Keratinocyte (primary cell): ENCODE results near the gene MYT1. TPM values are rescaled to one million over a fixed set of nuclear protein-coding genes. Genes with fewer than 3 reads are reported as not detected.

Experiments
- DNase-seq: peaks from one replicate; pipeline ENCODE4 v3.0.0-alpha.2; 2011; ENCODE audit warnings: low read depth, missing footprints, low spot score
- FAIRE-seq: peaks from 2 replicates; lab custom pipeline; 2011; peaks lifted over from hg19 to GRCh38; lab: Jason Lieb, UNC
- H2AFZ ChIP-seq: 2 replicates; pipeline ENCODE4 v1.6.0; 2012; ENCODE audit warnings: low read length, control low read depth, inconsistent platforms; ENCODE audit not compliant: control insufficient read depth
- H3K27ac ChIP-seq: 2 replicates; pipeline ENCODE4 v1.5.1; 2011; ENCODE audit warnings: low read length; ENCODE audit not compliant: control insufficient read depth, insufficient read depth
- H3K27me3 ChIP-seq: 3 replicates; pipeline ENCODE4 v1.6.0; 2011; ENCODE audit warnings: low read length; ENCODE audit not compliant: control insufficient read depth, insufficient read depth; ENCODE audit errors: extremely low read depth
- H3K36me3 ChIP-seq, 2 experiments: 2 replicates in 1 of 2; 3 replicates in 1 of 2; pipeline ENCODE4 v1.5.1; 2011; ENCODE audit warnings: low read length in 2 of 2, mild to moderate bottlenecking in 1 of 2; ENCODE audit not compliant: control insufficient read depth in 2 of 2, insufficient read depth in 2 of 2; ENCODE audit errors: extremely low read depth in 1 of 2
- H3K4me1 ChIP-seq: 3 replicates; pipeline ENCODE4 v1.5.1; 2011; ENCODE audit warnings: low read length; ENCODE audit not compliant: control insufficient read depth, insufficient read depth; ENCODE audit errors: extremely low read depth
- H3K4me2 ChIP-seq: 3 replicates; pipeline ENCODE4 v1.6.0; 2011; ENCODE audit warnings: low read depth, low read length; ENCODE audit not compliant: control insufficient read depth, insufficient read depth; ENCODE audit errors: extremely low read depth
- H3K4me3 ChIP-seq, 3 experiments: fragments of 200-600 bp in 1 of 3; sonication (generic) in 1 of 3; 2 replicates in 2 of 3; 3 replicates in 1 of 3; pipeline ENCODE4 v1.5.1; 2011 to 2016; ENCODE audit warnings: low read length in 3 of 3, mild to moderate bottlenecking in 3 of 3, control low read depth in 2 of 3, inconsistent platforms in 1 of 3, low read depth in 1 of 3, mixed read lengths in 1 of 3, mixed run types in 1 of 3, moderate library complexity in 1 of 3; ENCODE audit not compliant: control insufficient read depth in 2 of 3, insufficient read depth in 2 of 3; ENCODE audit errors: extremely low read depth in 1 of 3
- H3K79me2 ChIP-seq: 2 replicates; pipeline ENCODE4 v1.6.0; 2012; ENCODE audit warnings: low read length; ENCODE audit not compliant: control insufficient read depth, insufficient read depth
- H3K9ac ChIP-seq: 3 replicates; pipeline ENCODE4 v1.6.0; 2011; ENCODE audit warnings: low read length; ENCODE audit not compliant: control insufficient read depth, insufficient read depth; ENCODE audit errors: extremely low read depth
- H3K9me1 ChIP-seq: 3 replicates; pipeline ENCODE4 v1.6.0; 2011; ENCODE audit warnings: low read length; ENCODE audit not compliant: control insufficient read depth, insufficient read depth; ENCODE audit errors: extremely low read depth
- H3K9me3 ChIP-seq: 2 replicates; pipeline ENCODE4 v1.5.1; 2012; ENCODE audit warnings: low read depth, low read length; ENCODE audit not compliant: control insufficient read depth
- H4K20me1 ChIP-seq: 3 replicates; pipeline ENCODE4 v1.6.0; 2011; ENCODE audit warnings: low read length; ENCODE audit not compliant: control insufficient read depth, insufficient read depth; ENCODE audit errors: extremely low read depth
- CTCF ChIP-seq, 3 experiments: IDR thresholded peaks in 1 of 3; conservative IDR thresholded peaks in 1 of 3; optimal IDR thresholded peaks in 1 of 3; 2 replicates in 2 of 3; 3 replicates in 1 of 3; pipeline versions ENCODE3 to v1.5.1; 2011; ENCODE audit warnings: low read length in 3 of 3, mild to moderate bottlenecking in 3 of 3, moderate library complexity in 2 of 3, control low read depth in 1 of 3, inconsistent platforms in 1 of 3; ENCODE audit not compliant: insufficient read depth in 2 of 3; ENCODE audit errors: extremely low read depth in 1 of 3
- EZH2 ChIP-seq: IDR thresholded peaks from one replicate; pipeline ENCODE4 v1.6.1; 2012; ENCODE audit warnings: inconsistent platforms, mild to moderate bottlenecking, low read length, moderate library complexity
- dilution Hi-C: fragments of 300-500 bp; cut with MboI; formaldehyde crosslinking; loops from one replicate; pipeline ENCODE4 v1.7.0; 2020; ENCODE audit warnings: low sequenced_read_pairs; ENCODE audit not compliant: extremely low pct_ligation_motif_present
- polyA plus RNA-seq, 5 experiments: library from polyadenylated mRNA; depleted of rRNA in 3 of 5; stranded (reverse) in 3 of 5; stranded (forward) in 1 of 5; unstranded in 1 of 5; fragments of >200 nt; gene quantifications; 1 replicate in 1 of 5; 2 replicates in 3 of 5; 3 replicates in 1 of 5; pipeline versions ENCODE4 v1.2.1 to v1.2.3, GENCODE V29; 2011 to 2012; ENCODE audit warnings: missing spikeins in 2 of 5, low read depth in 1 of 5, low replicate concordance in 1 of 5

MYT1 gene
- polyA plus RNA-seq, 1 donor (not counting 4 experiments of a cell fraction or from before 2014, with no cell fraction given), result not detected

GRCh38 chr20:64196309-64196708 is 32.1 kb downstream of the MYT1 start:
- Histone ChIP-seq H4K20me1 (no peaks in the 10 kb centered on the region), H3K27ac (no peak overlapping the region), H3K27me3 (peaks cover 15% of the 10 kb centered on the region), H3K36me3 (no peaks in the 10 kb centered on the region), H3K9me1 (no peaks in the 10 kb centered on the region), H3K9ac (no peak overlapping the region), H3K9me3 (no peaks in the 10 kb centered on the region), H3K79me2 (no peaks in the 10 kb centered on the region), H3K4me1 (no peaks in the 10 kb centered on the region), H2AFZ (no peak overlapping the region), H3K4me2 (no peak overlapping the region), H3K4me3 (no peak overlapping the region)
- FAIRE-seq, result no peak
- dilution Hi-C loops, result no loop called here
- TF ChIP-seq CTCF (optimal IDR thresholded peaks at IDR 0.05 in 1 of 3, IDR thresholded peaks at IDR 0.05 in 1 of 3, conservative IDR thresholded peaks at IDR 0.05 in 1 of 3; ENCODE audit: extremely low read depth in 1 of 3, insufficient read depth in 2 of 3, low read length in 3 of 3) (no peak), EZH2 (no peak)
- no peak for DNase-seq

GRCh38 chr20:64196847-64197306 is 32.6 kb downstream of the MYT1 start:
- Histone ChIP-seq H3K27me3 (peaks cover 15% of the 10 kb centered on the region), H2AFZ (no peak overlapping the region)
- no peak for FAIRE-seq

More at GRCh38 chr20:64196847-64197306, 32.6 kb downstream of the MYT1 start:
- Histone ChIP-seq H3K36me3 (no peaks in the 10 kb centered on the region), H3K9me1 (no peaks in the 10 kb centered on the region), H3K9ac (no peak overlapping the region), H3K4me3 (no peak overlapping the region), H3K4me2 (no peak overlapping the region), H3K79me2 (no peaks in the 10 kb centered on the region), H3K27ac (no peak overlapping the region), H3K4me1 (no peaks in the 10 kb centered on the region), H3K9me3 (no peaks in the 10 kb centered on the region), H4K20me1 (no peaks in the 10 kb centered on the region)
- TF ChIP-seq CTCF (optimal IDR thresholded peaks at IDR 0.05 in 1 of 3, IDR thresholded peaks at IDR 0.05 in 1 of 3, conservative IDR thresholded peaks at IDR 0.05 in 1 of 3; ENCODE audit: extremely low read depth in 1 of 3, insufficient read depth in 2 of 3, low read length in 3 of 3) (no peak), EZH2 (no peak)
- no peak for DNase-seq
- dilution Hi-C loops, result no loop called here
